DMS153 (cell line): ENCODE data around the gene OR51I2.

Experiments used
- DNase-seq: peaks from one replicate; lab custom pipeline; 2025; lab: John Stamatoyannopoulos, UW

The OR51I2 gene

DNA sequence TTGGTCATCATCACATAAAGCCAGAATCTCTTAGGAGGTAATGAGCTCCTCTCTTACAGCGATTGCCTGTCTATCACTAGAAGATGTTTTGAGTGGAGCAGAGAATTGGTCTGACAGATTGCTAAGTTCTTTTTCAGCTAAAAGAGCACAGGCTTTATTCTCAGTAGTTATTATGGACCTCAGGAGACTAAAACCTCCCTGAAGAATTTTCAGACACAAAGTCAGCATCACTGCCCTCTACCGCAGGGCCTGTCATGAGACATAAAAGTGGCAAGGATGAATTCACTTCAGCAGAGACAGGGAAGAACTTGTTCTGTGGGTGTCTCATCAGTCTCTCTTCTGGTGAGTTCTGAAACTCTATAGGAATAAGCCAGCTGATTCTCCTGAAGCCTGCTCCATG, at the start of gene OR51I2:
OR51I2 (plus strand) TSS at position 301 of the 400 bp plus-strand sequence. CDS start 4,166 bp downstream, outside the sequence.
- no peak for DNase-seq

DNA sequence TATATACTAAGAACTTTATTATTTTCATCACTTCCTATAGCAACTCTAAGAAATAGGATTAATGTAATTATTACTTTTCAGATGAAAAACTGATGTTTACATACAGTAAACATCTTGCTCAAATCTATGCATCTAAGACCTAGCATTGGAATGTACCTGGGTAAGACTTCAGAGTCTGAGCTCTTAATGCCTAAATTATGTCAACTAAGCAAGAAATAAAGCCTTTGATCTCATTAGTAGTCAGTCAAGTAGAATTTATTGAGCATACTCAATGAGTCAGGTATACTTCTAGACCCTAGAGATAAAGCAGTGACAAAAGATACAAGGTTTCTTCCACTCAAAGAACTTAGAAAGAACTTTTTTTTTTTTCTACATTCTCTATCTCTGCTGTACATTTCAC, 44.0 kb upstream of the OR51I2 start:
- no peak for DNase-seq

DNA sequence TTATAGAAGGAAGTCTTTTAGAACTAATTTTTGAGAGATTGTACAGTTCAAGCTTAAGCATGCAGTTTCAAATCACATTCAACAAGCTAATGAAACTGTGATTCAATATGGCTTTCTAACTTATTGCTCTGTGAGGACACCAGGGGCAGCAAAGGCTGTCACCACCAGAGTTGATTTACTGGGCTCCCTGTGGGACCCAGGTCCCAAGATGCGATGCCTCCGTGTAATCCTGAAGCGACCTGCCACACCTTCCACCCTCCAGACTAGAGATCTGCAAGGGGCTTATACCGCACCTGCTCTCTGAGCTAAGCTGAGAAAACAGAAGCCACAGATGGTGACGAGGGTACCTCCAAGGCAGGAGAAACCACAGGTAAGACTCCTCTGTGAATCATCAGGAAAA, 28.1 kb upstream of the OR51I2 start:
- DNase-seq: no peak

DNA sequence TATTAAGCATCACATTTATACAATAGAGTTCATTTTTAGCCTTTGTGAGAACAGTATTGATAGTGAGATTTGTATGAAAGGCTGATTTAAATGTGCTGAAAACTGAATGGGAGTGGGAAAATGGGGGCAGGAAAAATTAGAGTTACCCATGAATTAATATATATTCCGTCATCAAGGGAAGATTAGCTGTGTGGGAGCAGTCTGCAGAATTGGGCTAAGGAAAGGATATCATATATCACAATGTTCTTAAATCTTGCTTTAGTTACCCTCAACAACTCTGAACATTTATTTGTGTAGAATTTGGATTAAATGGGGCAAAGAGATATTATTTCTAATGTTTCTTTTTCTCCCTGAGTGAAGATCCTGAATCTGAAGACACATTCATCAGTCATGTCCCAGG, 27.3 kb upstream of the OR51I2 start, which contains the start of gene OR51Q1:
OR51Q1 (plus strand) TSS at position 301 of the 400 bp plus-strand sequence; CDS start at position 391, 90 bp downstream.
- no peak for DNase-seq

DNA sequence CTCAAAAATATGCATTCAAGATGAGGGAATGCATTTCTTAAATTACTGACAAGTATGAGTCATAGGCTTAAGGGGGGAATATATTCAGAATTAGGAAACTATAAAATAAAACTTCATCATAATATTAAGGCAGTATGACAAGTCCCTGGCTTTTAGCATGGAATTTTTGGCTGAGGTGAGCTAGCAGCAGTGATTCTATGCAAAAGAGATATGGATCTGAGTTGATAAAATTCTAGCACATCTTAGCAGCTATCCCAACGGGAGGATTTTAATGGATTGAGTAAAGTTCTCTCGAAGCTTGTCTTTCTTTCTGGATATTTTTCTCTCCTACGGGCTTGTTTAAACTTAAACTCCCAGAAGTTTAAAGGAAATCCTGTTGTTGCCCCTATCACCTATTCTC, 26.0 kb upstream of the OR51I2 start:
- no peak for DNase-seq

- DNase-seq: no peak
Observed at GRCh38 chr11:5441414-5441813, 7.7 kb upstream of the OR51I2 start, which contains the start of gene OR51I1. Gene OR51I1 (minus strand): TSS chr11:5441514. CDS start chr11:5441514, 0 bp downstream.

- no peak for DNase-seq
Observed at GRCh38 chr11:5443835-5444393, 5.2 kb upstream of the OR51I2 start.

GRCh38 chr11:5449432-5449831, 309 bp downstream of the OR51I2 start:
- no peak for DNase-seq

- no peak for DNase-seq
Observed at GRCh38 chr11:5460983-5461621, 12.0 kb downstream of the OR51I2 start.

DNA sequence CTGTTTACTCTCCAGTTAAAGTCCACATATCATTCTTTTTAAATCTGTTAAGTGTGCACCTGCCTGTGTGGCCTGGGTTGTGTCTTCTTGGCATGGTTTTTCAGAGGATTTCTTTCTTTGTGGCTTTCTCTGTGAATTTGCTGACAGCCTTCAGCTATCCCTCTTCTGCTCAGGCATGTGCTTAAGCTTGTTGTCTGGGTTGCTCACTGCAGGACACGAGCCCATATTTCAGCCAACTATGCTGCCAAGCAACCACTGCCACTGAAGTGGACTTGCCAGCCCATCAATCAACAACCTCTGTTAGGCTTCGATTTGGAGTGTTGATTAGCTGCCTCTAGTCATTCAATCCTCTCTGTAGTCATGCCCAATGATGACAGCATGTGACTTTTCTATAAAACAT, 18.4 kb downstream of the OR51I2 start:
- DNase-seq: no peak

DNA sequence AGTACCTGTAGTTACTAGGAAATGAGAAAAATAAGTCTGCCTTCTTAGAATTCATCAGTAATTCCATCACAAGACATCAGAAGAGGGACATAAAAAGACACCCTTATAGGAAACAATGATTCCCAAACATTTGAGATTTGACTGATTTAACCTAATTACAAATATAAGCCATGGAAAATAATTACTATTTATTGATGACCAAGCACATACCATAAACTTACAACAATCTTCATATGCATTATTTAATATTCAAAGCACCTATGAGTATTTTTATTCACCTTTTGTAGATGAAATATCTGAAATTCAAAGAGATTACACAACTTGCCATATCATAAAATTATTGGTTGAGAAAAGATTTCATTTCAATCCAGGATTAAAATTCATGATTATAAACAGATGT, 24.8 kb downstream of the OR51I2 start:
- no peak for DNase-seq

GRCh38 chr11:5476186-5476819, 27.2 kb downstream of the OR51I2 start:
- DNase-seq: no peak

- no peak for DNase-seq
Observed at GRCh38 chr11:5486003-5486402, 36.9 kb downstream of the OR51I2 start.

- DNase-seq: no peak
Observed at GRCh38 chr11:5486421-5486820, 37.3 kb downstream of the OR51I2 start.

- no peak for DNase-seq
Observed at GRCh38 chr11:5488385-5488784, 39.3 kb downstream of the OR51I2 start, which contains the start of gene OR52D1. Gene OR52D1 (plus strand): TSS chr11:5488685. CDS start chr11:5488707, 22 bp downstream.

GRCh38 chr11:5488798-5489399, 39.8 kb downstream of the OR51I2 start:
- no peak for DNase-seq

DNA sequence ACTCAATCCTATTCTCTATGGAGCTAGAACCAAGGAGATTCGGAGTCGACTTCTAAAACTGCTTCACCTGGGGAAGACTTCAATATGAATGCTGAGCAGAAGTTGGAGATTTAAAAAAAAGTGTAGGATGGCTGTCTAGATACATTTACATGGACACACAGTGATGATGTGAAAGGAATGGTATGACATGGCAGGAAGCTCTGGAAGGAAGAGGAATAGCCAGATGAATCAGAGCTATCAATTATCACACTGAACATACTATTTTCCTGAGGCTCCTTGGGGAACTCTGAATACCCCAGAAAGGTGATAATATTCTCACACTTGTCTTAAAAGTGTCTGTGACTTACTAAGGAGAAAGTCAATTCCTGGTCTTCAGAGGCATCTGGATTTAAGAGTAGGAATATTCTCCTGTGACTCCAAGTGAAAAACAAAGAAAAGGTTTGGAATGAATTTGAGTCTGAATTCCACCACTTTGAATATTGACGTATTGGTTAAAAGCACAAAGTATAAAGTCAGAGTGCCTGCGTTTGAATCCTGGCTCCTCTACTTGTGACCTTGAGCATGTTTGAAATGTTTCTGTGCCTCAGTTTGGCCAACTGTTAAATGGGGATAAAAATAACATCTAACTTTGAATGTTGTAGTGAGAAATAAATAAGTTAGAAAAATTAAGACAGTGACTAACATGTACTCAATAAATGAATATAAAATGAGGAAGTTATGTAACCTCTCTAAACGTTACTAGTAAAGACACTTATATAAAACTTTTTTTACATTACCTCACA, 40.6 kb downstream of the OR51I2 start:
- DNase-seq: no peak

GRCh38 chr11:5499671-5500070, 50.5 kb downstream of the OR51I2 start:
- no peak for DNase-seq

DNA sequence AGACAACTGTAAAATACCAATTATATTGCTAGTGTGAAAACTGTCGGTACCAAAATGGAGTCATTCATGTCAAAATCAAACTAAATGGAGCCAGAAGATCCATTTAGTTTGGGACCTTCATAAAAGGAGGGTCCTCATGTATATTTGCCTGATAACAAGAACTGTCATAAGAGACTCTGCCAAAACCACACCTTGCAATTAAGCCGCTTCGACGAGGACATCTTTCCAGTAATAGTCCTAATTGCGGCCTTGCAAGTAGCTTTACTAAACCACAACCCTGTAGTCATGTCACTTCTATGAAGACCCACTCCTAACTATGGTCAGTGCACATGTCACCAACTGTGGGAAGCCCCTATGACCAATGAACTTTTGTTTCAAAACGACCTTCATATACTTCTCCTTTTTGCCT, 51.3 kb downstream of the OR51I2 start:
- DNase-seq: no peak

DNA sequence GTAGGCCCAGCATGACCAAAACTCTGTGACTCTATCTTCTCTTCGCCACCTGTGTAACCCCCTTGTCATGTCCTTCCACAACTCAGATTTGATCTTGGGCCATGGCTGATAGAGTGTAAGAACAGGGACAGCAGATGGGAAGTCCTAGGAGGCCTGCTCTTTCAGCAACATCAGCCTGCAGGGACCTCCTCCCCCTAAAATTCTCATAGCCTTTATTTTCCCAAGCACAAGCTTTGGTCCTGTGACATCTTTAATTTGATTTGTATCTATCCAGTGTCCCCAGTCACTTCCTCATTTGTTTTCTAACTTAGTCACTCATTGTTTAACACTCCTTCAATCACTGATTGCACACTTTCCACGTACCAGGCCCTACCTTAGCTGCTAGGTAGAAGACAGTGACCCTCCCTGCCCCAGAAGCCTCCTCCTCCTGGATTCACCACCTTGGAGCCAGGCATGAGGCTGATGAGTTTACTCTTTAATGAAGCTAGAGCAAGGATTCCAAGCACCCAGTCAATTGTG, 55.3 kb downstream of the OR51I2 start:
- DNase-seq: no peak

DNA sequence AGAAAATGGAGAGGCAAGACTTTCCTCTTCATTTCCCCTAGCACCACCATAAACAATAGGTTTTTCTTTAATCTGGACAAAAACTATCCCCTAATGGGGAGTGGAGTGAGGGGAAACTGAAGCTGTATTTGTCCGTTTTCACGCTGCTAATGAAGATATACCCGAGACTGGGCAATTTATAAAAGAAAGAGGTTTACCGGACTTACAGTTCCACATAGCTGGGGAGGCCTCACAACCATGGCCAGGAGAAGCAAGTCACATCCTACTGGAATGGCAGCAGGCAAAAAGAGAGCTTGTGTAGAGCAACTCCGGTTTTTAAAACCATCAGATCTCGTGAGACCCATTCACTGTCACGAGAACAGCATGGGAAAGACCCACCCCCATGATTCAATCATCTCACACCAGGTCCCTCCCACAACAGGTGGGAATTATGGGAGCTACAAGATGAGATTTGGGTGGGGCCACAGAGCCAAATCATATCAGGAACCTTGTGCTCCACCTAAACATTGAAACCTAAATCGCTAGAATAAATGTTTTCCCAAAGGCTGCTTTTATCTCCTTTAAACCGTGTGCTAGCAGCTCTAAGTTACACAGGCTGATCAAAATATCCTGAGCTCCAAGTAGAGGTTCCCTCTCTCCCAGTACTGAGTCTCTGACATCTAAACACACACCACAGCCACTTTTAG, 56.4 kb downstream of the OR51I2 start:
- no peak for DNase-seq
